GM23338 (cell line): ENCODE measurements around the gene NFYA. TPM values are rescaled to one million over a fixed set of nuclear protein-coding genes. Genes with fewer than 3 reads are reported as not detected.

ENCODE experiments used
- ATAC-seq: fragments of 200-7000 bp; cut with Tn5 transposase; 3 replicates; pipeline ENCODE4 v1.9.1; 2020
- DNase-seq: peaks from one replicate; pipeline ENCODE4 v3.0.0-alpha.2; 2015; ENCODE audit warnings: low spot score
- H2AFZ ChIP-seq: fragments of 200-600 bp; sonication (generic); 2 replicates; pipeline ENCODE4 v1.8.0; 2016; ENCODE audit warnings: antibody characterized with exemption, mild to moderate bottlenecking, moderate library complexity
- H3F3A ChIP-seq: fragments of 200-600 bp; sonication (generic); replicated peaks from 2 replicates; pipeline ENCODE4 v1.8.0; 2017; ENCODE audit warnings: antibody characterized with exemption, mixed run types, low read depth
- H3K27ac ChIP-seq: fragments of 200-600 bp; sonication (generic); 2 replicates; pipeline ENCODE4 v1.6.1; 2016; ENCODE audit warnings: low read depth
- H3K27me3 ChIP-seq: fragments of 200-600 bp; sonication (generic); 2 replicates; pipeline ENCODE4 v1.8.0; 2016; ENCODE audit warnings: mild to moderate bottlenecking, mixed run types, moderate library complexity; ENCODE audit not compliant: insufficient read depth
- H3K36me3 ChIP-seq: fragments of 200-600 bp; sonication (generic); 2 replicates; pipeline ENCODE4 v1.8.0; 2016; ENCODE audit warnings: mild to moderate bottlenecking; ENCODE audit not compliant: insufficient read depth
- H3K4me1 ChIP-seq: fragments of 200-600 bp; sonication (generic); 2 replicates; pipeline ENCODE4 v1.8.0; 2016; ENCODE audit warnings: mild to moderate bottlenecking, moderate library complexity; ENCODE audit not compliant: insufficient read depth
- H3K4me2 ChIP-seq: fragments of 200-600 bp; sonication (generic); 2 replicates; pipeline ENCODE4 v1.7.1; 2017; ENCODE audit warnings: mixed run types
- H3K4me3 ChIP-seq: fragments of 200-600 bp; sonication (generic); 2 replicates; pipeline ENCODE4 v1.6.1; 2016; ENCODE audit warnings: mixed run types
- H3K79me2 ChIP-seq: fragments of 200-600 bp; sonication (generic); replicated peaks from 2 replicates; pipeline ENCODE4 v1.8.0; 2017; ENCODE audit warnings: mild to moderate bottlenecking; ENCODE audit not compliant: insufficient read depth
- H3K9me2 ChIP-seq: fragments of 200-600 bp; sonication (generic); 2 replicates; pipeline ENCODE4 v1.8.0; 2017; ENCODE audit not compliant: insufficient read depth
- H4K20me1 ChIP-seq: fragments of 200-600 bp; sonication (generic); replicated peaks from 2 replicates; pipeline ENCODE4 v1.8.0; 2017; ENCODE audit warnings: mild to moderate bottlenecking; ENCODE audit not compliant: insufficient read depth
- H3K27ac Mint-ChIP-seq: 2 replicates; pipeline ENCODE4 v1.8.0; 2020; ENCODE audit warnings: inconsistent platforms, mild to moderate bottlenecking, moderate library complexity, mixed read lengths
- H3K27me3 Mint-ChIP-seq: 3 replicates; pipeline ENCODE4 v1.8.0; 2022; ENCODE audit warnings: low read depth, mild to moderate bottlenecking, moderate library complexity, mixed read lengths, inconsistent platforms; ENCODE audit not compliant: insufficient read depth, poor library complexity
- H3K36me3 Mint-ChIP-seq: 3 replicates; pipeline ENCODE4 v1.8.0; 2021; ENCODE audit warnings: low read depth, mild to moderate bottlenecking, inconsistent platforms, moderate library complexity, mixed read lengths
- H3K4me1 Mint-ChIP-seq: 3 replicates; pipeline ENCODE4 v1.8.0; 2020; ENCODE audit warnings: mild to moderate bottlenecking, inconsistent platforms, mixed read lengths
- H3K4me3 Mint-ChIP-seq: 3 replicates; pipeline ENCODE4 v1.8.0; 2021; ENCODE audit warnings: moderate library complexity, mild to moderate bottlenecking, inconsistent platforms, mixed read lengths
- H3K9me3 Mint-ChIP-seq: 3 replicates; pipeline ENCODE4 v1.8.0; 2020; ENCODE audit warnings: moderate library complexity, mild to moderate bottlenecking, inconsistent platforms, mixed read lengths
- CREB1 ChIP-seq: fragments of 250-450 bp; sonication (Bioruptor Pico); IDR thresholded peaks from 2 replicates; pipeline ENCODE4 v1.5.0; 2020; ENCODE audit warnings: low read depth, mild to moderate bottlenecking, moderate library complexity
- CTCF ChIP-seq, 2 experiments: fragments of 200-600 bp in 1 of 2; sonication (generic) in 1 of 2; conservative IDR thresholded peaks; 2 replicates each; pipeline versions ENCODE4 v1.5.1 to v1.6.1; 2016 to 2017; ENCODE audit warnings: antibody characterized with exemption in 2 of 2, low read depth in 2 of 2, mild to moderate bottlenecking in 2 of 2, moderate library complexity in 1 of 2
- EZH2 ChIP-seq: fragments of 200-600 bp; sonication (generic); IDR thresholded peaks from one replicate; pipeline ENCODE4 v1.8.0; 2017; ENCODE audit warnings: antibody characterized with exemption, mild to moderate bottlenecking, low read depth; ENCODE audit not compliant: unreplicated experiment
- EZH2phosphoT487 ChIP-seq: fragments of 200-600 bp; sonication (generic); IDR thresholded peaks from one replicate; pipeline ENCODE4 v1.8.1; 2018; ENCODE audit warnings: antibody characterized with exemption; ENCODE audit not compliant: unreplicated experiment
- JUNB ChIP-seq: IDR thresholded peaks from one replicate; pipeline ENCODE4 v1.6.1; 2016; ENCODE audit warnings: antibody characterized with exemption; ENCODE audit not compliant: unreplicated experiment
- NANOG ChIP-seq: IDR thresholded peaks from 2 replicates; pipeline ENCODE4 v1.6.1; 2016; ENCODE audit warnings: antibody characterized with exemption, borderline replicate concordance
- POLR2AphosphoS5 ChIP-seq: IDR thresholded peaks from 2 replicates; pipeline ENCODE4 v1.6.1; 2016; ENCODE audit warnings: antibody characterized with exemption, low read depth
- STAT1 ChIP-seq: IDR thresholded peaks from one replicate; pipeline ENCODE4 v1.6.1; 2016; ENCODE audit warnings: antibody characterized with exemption; ENCODE audit not compliant: unreplicated experiment
- ZNF114 ChIP-seq: fragments of 250-450 bp; sonication (Bioruptor Pico); IDR thresholded peaks from 2 replicates; pipeline ENCODE4 v1.5.0; 2020; ENCODE audit warnings: mild to moderate bottlenecking, moderate library complexity
- ZNF331 ChIP-seq: fragments of 250-450 bp; sonication (Bioruptor Pico); IDR thresholded peaks from 2 replicates; pipeline ENCODE4 v1.5.0; 2020; ENCODE audit warnings: low read depth, mild to moderate bottlenecking, moderate library complexity
- polyA plus RNA-seq: library from polyadenylated mRNA; unstranded; fragments of >200 nt; fragmentation: Nextera tagmentation; extraction: Ambion mirVana; gene quantifications from 2 replicates; pipeline ENCODE4 v1.2.1, GENCODE V29; 2016
- total RNA-seq: library from RNA; depleted of rRNA; stranded (reverse); fragments of >200 nt; shearing (Covaris generic); gene quantifications from 2 replicates; pipeline ENCODE4 v1.2.3, GENCODE V29; 2014
- TF ChIP-seq, protein P1 (sequence below): fragments of 250-450 bp; sonication (Bioruptor Pico); IDR thresholded peaks from 2 replicates; pipeline ENCODE4 v1.5.0; 2020; ENCODE audit warnings: mild to moderate bottlenecking, moderate library complexity

The NFYA gene
- total and polyA plus RNA-seq, 2 experiments from 2014 or later: 10.8 to 39.1 TPM

DNA sequence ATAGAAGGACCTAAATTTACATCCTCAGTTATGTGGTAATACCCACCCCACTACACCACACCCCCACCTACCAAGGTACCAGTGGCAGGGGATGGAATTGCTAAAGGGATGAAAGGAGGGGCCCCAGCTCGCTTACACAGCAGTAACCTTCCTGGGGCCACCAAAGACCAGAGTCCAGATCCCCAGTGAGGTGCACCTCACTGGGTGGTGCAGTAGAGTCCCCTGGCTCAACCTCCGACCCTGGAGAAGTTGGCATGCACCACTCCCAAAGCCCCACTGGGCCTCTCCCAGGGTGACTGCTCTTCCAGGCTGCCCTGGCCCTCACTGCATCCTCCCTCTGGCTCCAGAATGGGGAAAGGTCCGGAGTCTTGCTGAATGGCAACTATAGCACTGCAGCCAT is 34.6 kb upstream of the NFYA start (continued):
- TF ChIP-seq, protein P1, sequence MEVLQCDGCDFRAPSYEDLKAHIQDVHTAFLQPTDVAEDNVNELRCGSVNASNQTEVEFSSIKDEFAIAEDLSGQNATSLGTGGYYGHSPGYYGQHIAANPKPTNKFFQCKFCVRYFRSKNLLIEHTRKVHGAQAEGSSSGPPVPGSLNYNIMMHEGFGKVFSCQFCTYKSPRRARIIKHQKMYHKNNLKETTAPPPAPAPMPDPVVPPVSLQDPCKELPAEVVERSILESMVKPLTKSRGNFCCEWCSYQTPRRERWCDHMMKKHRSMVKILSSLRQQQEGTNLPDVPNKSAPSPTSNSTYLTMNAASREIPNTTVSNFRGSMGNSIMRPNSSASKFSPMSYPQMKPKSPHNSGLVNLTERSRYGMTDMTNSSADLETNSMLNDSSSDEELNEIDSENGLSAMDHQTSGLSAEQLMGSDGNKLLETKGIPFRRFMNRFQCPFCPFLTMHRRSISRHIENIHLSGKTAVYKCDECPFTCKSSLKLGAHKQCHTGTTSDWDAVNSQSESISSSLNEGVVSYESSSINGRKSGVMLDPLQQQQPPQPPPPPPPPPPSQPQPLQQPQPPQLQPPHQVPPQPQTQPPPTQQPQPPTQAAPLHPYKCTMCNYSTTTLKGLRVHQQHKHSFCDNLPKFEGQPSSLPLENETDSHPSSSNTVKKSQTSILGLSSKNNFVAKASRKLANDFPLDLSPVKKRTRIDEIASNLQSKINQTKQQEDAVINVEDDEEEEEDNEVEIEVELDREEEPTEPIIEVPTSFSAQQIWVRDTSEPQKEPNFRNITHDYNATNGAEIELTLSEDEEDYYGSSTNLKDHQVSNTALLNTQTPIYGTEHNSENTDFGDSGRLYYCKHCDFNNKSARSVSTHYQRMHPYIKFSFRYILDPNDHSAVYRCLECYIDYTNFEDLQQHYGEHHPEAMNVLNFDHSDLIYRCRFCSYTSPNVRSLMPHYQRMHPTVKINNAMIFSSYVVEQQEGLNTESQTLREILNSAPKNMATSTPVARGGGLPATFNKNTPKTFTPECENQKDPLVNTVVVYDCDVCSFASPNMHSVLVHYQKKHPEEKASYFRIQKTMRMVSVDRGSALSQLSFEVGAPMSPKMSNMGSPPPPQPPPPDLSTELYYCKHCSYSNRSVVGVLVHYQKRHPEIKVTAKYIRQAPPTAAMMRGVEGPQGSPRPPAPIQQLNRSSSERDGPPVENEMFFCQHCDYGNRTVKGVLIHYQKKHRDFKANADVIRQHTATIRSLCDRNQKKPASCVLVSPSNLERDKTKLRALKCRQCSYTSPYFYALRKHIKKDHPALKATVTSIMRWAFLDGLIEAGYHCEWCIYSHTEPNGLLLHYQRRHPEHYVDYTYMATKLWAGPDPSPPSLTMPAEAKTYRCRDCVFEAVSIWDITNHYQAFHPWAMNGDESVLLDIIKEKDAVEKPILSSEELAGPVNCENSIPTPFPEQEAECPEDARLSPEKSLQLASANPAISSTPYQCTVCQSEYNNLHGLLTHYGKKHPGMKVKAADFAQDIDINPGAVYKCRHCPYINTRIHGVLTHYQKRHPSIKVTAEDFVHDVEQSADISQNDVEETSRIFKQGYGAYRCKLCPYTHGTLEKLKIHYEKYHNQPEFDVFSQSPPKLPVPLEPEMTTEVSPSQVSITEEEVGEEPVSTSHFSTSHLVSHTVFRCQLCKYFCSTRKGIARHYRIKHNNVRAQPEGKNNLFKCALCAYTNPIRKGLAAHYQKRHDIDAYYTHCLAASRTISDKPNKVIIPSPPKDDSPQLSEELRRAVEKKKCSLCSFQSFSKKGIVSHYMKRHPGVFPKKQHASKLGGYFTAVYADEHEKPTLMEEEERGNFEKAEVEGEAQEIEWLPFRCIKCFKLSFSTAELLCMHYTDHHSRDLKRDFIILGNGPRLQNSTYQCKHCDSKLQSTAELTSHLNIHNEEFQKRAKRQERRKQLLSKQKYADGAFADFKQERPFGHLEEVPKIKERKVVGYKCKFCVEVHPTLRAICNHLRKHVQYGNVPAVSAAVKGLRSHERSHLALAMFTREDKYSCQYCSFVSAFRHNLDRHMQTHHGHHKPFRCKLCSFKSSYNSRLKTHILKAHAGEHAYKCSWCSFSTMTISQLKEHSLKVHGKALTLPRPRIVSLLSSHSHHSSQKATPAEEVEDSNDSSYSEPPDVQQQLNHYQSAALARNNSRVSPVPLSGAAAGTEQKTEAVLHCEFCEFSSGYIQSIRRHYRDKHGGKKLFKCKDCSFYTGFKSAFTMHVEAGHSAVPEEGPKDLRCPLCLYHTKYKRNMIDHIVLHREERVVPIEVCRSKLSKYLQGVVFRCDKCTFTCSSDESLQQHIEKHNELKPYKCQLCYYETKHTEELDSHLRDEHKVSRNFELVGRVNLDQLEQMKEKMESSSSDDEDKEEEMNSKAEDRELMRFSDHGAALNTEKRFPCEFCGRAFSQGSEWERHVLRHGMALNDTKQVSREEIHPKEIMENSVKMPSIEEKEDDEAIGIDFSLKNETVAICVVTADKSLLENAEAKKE (CRISPR knock-in tag): no peak
- no peak for TF ChIP-seq POLR2AphosphoS5
- TF ChIP-seq CREB1 (CRISPR knock-in tag): no peak
- TF ChIP-seq ZNF114: no peak
- TF ChIP-seq STAT1: no peak
- no peak for TF ChIP-seq ZNF331
- no peak for TF ChIP-seq JUNB
- no peak for TF ChIP-seq EZH2
- no peak for TF ChIP-seq NANOG

GRCh38 chr6:41039060-41039998 is 33.4 kb upstream of the NFYA start, which contains the start of gene UNC5CL:
UNC5CL (minus strand) TSS chr6:41039221; CDS start chr6:41035074, 4,147 bp downstream.
- Histone ChIP-seq H3K4me1 (no peaks in the 10 kb centered on the region; the same call in 1 of the 2 replicates), H3K36me3 (no peaks in the 10 kb centered on the region; the same call in 1 of the 2 replicates), H3K27me3 (no peaks in the 10 kb centered on the region), H3K4me2 (peak within 1 kb of the TSS; percentile 60; the same call in 1 of the 2 replicates), H2AFZ (peak within 1 kb of the TSS; percentile 81; the same call in 1 of the 2 replicates), H3K79me2 (no peaks in the 10 kb centered on the region), H3K27ac (no peak within 1 kb of the TSS), H3F3A (no peaks in the 10 kb centered on the region), H3K9me2 (no peaks in the 10 kb centered on the region), H4K20me1 (no peaks in the 10 kb centered on the region), H3K4me3 (no peak within 1 kb of the TSS)
- H3K27ac Mint-ChIP-seq: no peak within 1 kb of the TSS
- no peak within 1 kb of the TSS for H3K4me3 Mint-ChIP-seq
- DNase-seq: peak; percentile 88
- no peaks in the 10 kb centered on the region for H3K36me3 Mint-ChIP-seq
- peaks cover 13% of the 10 kb centered on the region for H3K4me1 Mint-ChIP-seq
- TF ChIP-seq STAT1: no peak
- TF ChIP-seq CTCF (conservative IDR thresholded peaks at IDR 0.05; ENCODE audit: low read depth in 2 of 2): peak; percentile 86 to 94
- no peak for TF ChIP-seq EZH2phosphoT487
- H3K9me3 Mint-ChIP-seq: no peaks in the 10 kb centered on the region
- H3K27me3 Mint-ChIP-seq: peaks cover 5% of the 10 kb centered on the region
- peak; percentile 90 for ATAC-seq
